GM18907 (cell line): Measurements from ENCODE around the gene GOSR1.
"Not testable (repeated sequence)": the region's sequence is repeated elsewhere in the genome, so short reads cannot be mapped to it uniquely, and the experiment has no call there.

Source experiments
- ATAC-seq: cut with Tn5 transposase; IDR thresholded peaks from one replicate; pipeline ENCODE4 v1.9.1; 2021; ENCODE audit warnings: mild to moderate bottlenecking, moderate library complexity; ENCODE audit not compliant: unreplicated experiment

The GOSR1 gene

DNA sequence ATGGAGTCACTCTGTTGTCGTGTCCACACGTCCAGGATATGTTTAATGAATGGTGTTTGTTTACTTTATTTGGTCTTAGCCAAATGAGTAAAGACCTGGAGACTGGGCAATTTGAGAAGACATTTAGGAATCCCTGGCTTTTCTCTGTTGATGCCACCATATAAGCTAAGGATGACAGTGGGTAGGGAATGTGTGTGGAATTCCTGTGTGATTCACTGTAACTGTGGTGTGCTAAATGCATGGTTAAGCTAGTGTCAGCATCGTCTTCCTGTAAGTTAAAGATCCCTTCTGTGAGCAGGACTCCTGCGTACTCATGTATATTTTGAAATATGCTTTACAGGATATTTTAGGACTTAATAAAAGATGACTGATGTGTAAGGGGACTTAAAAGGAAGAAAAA lies 26.4 kb downstream of the GOSR1 start:
- ATAC-seq, result no peak

DNA sequence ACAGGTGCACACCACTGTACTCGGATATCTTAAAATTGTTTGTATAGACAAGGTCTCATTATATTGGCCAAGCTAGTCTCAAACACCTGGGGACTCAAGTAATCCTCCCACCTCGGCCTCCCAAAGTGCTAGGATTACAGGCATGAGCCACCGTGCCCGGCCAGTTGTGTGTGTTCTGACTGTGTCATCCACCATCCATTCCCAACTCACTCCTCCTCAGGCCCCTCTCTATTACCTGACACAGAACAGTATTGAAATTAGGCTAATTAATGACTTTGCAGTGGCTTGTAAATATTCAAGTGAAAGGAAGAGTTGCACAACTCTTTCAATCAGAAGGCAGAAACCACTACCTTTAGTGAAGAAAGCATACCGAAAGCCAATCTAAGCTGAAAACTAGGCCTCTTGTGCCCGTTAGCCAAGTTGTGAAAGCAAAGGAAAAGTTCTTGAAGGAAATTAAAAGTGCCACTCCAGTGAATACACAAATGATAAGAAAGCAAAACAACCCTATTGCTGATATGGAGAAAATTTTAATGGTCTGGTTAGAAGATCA lies 28.7 kb downstream of the GOSR1 start:
- ATAC-seq, result no peak

DNA sequence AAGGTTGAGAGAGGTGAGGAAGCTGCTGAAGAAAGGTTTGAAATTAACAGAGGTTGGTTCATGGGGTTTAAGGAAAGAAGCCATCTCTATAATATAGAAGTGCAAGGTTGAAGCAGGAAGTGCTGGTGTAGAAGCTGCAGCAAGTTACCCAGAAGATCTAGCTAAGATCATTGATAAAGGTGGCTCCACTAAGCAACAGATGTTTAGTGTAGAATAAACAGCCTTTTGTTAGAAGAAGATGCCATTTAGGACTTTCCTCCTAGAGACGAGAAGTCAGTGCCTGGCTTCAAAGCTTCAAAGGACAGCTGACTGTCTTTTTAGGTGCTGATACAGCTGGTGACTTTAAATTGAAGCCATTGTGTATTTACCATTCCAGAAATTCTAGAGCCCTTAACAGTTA lies 29.3 kb downstream of the GOSR1 start:
- ATAC-seq, result no peak

DNA sequence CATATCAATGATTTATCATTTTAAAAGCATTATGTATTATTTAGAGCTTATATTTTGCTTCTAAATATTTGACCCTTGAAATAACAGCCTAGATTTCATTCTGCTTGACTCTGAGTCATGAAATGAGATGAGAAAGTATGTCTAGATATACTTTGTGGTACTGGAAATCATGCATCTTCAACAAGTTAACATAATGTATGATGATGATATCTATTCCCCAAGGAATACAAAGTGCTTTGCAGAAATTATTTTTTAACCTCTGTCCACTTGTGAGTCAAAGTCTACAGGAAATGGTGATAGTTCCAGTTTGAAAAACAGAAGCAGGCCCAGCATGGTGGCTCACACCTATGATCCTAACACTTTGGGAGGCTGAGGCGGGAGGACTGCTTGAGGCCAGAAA lies 36.1 kb downstream of the GOSR1 start:
- no peak for ATAC-seq

DNA sequence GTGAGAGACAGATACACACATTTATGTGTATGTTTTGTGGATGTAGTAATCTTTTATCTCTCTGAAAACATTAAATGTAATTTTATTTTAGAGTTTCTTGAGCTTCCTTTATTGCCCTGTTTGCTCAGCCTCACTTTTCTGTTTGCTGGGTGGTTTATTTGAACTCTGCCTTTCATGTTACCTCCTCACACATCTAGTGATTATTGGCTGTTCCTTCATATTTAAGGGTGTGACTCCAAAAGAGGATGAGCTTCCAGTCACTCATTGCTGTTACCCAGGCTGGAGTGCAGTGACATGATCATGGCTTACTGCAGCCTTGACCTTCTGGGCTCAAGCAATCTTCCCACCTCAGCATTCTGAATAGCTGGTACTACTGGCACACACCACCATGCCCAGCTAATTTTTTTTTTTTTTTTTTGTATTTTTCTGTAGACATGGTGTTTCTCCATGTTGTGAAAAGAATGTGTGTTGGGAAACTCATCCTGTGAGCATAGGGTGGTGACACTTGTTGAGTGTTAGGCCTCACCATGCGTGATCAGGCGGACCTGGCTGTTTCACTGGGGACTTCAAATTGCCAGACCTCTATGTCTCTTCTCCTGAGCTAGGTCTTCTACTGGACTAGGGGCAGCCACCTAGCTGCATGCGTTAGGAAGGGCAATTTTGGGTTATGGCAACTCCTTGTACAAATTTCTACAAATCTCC lies 37.8 kb downstream of the GOSR1 start:
- no peak for ATAC-seq

DNA sequence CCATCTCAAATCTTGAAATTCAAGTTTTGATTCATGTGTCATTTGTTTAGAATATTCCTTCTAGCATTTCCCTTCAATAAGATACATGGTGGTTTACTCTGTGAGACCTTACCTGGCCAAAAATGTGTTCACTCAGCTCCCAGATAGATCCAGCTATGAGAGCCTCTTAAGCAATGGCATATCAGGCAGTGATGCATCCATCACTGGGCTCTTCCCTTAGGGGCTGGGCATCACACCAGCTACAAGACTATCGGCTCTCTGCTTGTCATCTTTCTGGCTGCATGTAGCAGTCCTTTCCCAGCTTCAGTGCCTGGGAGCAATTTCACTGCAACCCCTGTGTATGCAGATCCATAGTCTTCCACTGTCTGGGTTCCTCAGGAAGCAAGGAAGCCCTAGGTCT lies 40.6 kb downstream of the GOSR1 start:
- no peak for ATAC-seq

DNA sequence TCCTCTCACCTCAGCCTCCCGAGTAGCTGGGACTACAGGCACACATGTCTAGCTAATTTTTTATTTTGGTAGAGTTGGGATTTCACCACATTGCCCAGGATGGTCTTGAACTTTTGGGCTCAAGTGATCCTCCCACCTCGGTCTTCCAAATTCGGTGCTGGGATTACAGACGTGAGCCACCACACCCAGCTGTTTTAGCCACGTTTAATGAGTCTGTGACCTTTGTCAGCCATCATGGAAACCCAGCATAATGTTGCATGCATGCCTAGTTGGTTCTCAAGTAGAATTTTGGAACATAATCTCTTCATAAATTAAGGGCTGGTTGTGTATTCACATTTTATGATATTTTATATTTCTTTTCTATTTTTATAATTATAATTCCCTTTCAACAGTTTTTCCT lies 42.0 kb downstream of the GOSR1 start:
- ATAC-seq, result no peak

DNA sequence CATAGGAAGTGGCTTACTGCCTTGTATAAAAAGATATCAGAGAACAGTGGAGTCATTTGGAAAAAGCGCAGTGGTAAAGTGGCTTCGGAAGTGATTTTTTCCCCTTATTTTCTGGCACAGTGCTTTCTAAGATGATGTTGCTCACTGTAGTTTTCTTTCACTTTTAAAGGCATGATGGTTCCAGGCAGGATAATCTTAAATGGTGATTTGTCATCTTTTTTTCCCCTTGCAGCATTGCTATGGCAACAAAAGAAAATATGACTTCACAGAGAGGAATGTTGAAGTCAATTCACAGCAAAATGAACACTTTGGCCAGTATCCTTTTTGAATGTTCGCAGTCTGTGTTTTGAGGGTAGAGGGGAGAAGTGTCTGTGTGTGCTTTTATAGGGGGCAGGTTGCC lies 42.5 kb downstream of the GOSR1 start:
- ATAC-seq, result no peak

DNA sequence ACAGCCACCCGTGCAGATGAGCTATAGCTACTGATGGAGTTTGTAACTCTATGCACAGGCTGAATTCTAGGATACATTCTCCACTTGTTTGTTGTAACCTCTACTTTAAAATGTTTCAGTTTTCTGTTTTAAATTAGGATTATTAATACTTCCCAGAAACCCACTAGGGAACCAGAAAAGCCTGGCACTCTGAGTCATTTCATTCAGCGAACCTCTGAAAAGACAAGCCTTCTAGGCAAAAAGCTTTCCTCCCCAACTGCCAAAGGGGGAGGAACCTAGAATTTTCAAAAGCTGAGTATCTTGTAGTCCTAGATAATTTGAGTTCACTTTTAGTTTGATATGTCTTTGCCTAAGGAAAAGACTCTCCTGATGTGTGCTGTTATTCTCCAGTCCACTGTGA lies 43.2 kb downstream of the GOSR1 start:
- no peak for ATAC-seq

DNA sequence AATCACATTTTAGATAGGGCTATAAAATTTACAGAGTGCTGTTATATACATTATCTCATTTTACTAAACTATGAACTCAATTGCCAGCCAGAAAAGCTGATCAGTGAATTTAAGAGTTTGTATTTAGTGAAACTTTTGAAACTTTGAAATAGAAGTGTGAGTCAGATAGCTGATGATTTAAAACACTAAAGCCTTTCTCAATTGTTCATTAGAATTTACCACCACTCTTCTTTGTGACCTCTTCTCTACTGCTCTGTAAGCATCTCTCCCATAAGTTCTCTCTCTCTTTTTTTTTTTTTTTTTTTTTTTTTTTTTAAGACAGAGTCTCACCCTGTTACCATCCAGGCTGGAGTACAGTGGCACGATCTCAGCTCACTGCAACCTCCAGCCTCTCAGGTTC lies 43.7 kb downstream of the GOSR1 start:
- no peak for ATAC-seq

DNA sequence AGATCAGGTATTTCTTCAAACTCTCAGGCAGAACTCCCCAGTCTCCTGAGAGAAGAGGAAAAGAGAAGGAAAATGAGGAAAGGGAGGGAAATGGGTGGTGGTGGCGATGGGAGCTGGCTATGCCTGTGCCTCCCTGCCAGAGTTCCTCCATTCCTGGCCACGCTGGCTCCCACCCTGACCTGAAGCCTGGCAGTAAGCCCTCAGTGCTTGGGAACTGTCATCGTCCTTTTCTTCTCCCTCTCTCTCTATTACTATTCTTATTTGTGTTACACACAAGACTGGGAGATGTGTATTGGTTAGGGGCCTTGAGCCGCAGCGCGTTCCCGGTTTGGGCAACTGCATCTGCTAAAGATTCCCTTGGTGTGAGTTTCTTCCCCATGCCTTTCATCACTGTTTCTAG lies 44.6 kb downstream of the GOSR1 start:
- no peak for ATAC-seq

DNA sequence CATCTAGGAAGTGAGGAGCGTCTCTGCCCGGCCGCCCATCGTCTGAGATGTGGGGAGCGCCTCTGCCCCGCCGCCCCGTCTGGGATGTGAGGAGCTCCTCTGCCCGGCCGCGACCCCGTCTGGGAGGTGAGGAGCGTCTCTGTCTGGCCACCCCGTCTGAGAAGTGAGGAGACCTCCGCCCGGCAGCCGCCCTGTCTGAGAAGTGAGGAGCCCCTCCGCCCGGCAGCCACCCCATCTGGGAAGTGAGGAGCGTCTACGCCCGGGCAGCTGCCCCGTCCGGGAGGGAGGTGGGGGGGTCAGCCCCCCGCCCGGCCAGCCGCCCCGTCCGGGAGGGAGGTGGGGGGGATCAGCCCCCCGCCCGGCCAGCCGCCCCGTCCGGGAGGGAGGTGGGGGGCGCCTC lies 46.0 kb downstream of the GOSR1 start:
- ATAC-seq, result not testable (repeated sequence)

DNA sequence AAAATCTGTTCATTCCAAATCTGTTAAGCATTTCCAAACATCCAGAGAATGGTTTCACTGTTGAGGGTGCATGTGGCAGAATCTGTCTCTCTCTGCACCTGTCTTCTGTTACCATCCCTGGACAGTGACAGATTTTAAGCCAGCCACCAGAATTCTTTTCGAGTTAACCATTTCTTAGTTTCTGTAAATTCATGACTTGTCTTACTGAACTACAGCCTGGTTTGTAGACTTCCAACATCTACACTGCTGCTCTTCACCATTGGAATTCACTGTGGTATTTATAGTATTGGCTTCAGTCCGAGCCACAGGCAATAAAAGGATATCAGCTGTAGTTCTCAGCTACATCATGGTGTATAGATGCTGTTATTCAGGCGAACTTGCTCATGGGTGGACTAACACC lies 47.6 kb downstream of the GOSR1 start:
- no peak for ATAC-seq

DNA sequence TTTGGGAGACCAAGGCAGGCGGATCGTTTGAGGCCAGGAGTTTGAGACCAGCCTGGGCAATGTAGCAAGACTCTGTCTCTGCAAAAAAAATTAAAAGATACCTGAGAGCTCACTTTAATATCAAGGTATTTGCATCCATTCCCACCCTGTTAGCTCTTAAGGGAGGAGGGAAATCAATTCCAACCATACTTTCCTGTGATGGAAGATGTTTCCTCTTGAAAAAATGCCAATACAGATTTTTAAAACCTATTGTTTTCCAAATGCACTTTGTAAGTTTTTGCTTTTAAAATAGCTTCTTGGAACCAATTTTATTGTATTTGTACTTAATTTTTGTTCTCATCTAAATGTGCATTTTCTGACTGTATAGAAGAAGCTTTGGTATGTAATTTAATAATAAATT lies 49.2 kb downstream of the GOSR1 start:
- no peak for ATAC-seq

DNA sequence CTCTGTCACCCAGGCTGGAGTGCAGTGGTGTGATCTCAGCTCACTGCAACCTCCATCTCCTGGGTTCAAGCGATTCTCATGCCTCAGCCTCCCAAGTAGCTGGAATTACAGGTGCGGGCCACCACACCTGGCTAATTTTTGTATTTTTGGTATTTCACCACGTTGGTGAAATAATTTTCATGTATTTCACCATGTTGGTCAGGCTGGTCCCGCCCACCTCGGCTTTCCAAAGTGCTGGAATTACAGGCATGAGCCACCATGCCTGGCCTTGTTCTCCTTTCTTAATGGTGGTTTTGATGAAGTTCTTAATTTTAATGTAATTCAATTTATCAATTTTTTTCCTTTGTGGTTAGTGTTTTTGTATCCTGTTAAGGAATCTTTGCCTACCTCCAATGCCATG lies 51.5 kb downstream of the GOSR1 start:
- not testable (repeated sequence) for ATAC-seq

DNA sequence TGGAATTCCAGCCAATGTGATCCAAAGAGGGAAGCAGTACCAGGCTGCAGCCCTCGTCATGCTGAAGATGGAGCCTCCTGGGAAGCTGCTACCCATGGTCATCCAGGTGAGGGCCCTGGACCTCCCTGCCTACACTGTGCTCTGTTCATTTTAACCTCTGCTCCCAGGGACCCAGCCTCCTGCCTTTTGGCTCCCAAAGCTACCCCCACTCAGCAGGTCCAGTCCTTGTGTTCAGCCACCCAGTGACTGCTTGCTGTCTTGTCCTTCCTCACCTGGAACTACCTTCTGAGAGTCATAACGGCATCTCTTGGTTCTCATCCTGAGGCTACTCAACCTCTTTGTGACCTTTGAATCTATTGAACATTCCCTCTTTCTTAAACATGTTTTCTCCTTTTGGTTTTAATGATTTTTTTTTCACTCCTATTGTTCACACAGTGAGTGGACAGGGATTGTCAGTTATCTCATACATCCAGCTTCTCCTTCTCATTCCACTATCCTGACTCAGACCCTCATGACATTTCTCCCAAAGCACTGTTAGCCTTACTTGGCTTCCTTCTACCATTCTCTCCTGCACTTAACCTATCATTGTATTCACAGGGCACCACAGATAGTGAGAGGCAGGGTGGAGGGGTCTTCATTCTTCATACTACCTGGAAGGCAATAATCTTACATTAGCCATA lies 53.3 kb downstream of the GOSR1 start:
- no peak for ATAC-seq

DNA sequence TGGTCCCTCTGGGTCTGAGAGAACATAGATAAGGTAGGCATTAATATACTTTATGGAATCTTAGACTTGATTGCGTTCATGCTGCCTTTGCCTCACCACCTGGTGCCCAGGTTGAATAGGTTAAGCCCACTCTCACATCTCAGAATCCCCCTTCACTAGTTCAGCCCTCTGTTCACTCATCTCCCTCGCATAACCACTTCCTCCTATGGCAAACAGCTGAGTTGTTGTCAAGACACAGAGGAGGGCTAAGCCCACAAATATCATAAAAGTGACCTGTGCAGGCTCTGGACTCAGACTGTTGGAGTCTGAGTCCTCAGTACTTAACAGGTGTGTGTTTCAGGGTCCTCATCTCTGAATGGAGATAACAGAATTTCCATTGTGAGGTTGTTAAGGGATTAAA lies 55.7 kb downstream of the GOSR1 start:
- no peak for ATAC-seq

DNA sequence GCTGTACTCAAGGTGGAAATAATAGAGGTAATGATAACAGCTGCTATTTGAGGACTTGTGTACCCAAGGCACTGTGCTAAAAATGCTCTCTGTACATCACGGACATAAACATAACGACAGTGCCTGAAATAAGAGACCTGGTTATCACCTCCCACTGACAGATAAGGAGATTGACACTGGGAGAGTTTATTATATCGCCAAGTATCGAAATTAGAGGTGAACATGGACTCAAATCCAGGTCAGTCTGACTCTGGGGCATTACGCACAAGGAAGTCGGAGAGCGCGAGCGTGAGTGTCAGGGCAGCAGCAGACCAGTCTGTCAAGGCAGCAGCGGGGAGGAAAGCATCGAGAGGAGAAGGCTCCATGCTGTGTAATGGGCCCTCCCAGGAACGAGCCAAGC lies 57.1 kb downstream of the GOSR1 start:
- ATAC-seq, result no peak

DNA sequence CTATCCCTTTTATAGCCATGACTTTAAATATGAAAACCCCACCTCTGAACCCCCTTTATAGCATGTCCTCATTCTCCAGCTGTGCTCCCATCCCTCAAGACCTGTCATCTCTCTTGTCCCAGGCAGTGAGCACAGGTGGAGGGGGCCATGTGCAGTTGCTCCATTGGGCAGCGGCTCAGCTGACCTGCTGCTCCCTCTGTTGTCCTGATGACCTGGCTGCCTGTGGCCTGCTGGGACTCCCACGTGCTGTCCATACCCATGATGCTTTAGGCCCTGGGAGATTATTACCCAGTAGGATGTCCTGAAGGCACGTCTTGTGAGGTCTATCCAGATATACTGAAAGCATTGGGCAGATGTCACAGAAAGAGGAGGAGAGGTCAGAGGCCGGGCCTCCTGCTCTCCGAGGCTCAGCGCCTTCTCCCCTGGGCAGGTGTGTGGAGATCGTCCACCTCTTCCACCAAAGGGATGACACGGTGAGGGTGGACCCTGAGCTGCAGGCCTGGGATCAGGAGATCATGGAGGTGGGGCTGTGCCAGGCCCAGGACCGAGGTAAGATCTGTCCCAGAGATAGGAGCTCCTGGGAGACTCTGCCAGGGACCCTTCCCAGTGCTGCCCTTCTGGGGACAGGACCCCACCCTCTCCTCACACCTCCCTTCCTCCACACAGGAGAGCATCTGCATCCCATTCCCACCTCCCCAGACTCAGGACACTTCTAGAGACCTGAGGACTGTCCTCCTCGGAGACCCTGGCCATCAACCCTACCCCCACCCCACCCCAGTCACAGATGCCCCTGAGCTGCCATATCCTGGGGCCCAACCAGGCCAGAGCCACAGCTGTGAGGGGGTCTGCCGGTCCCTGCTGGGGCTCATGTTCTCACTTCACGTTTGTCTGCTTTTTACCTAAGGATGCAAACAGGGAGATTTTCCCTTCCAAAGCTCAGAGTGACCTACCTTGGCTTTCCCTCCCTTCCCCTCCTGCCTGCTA lies 58.0 kb downstream of the GOSR1 start:
- ATAC-seq, result no peak

DNA sequence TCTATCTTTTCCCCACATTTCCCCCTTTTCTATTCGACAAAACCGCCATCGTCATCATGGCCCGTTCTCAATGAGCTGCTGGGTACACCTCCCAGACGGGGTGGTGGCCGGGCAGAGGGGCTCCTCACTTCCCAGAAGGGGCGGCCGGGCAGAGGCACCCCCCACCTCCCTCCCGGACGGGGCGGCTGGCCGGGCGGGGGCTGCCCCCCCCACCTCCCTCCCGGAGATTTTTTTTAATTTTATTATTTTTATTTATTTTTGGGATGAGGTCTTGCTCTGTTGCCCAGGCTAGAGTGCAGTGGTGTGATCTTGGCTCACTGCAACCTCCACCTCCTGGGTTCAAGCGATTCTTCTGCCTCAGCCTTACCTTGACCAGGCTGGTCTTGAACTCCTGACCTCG lies 59.6 kb downstream of the GOSR1 start:
- not testable (repeated sequence) for ATAC-seq

DNA sequence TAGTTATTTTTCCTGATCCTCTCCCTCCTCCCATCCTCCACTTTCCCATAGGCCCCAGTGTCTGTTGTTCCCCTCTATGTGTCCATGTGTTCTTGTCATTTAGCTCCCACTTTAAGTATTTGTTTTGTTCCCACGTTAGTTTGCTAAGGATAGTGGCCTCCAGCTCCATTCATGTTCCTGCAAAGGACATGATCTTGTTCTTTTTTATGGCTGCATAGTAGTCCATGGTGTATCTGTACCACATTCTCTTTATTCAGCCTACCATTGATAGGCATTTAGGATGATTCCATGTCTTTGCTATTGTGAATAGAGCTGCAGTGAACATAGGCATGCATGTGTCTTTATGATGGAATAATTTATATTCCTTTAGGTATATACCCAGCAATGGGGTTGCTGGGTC lies 60.5 kb downstream of the GOSR1 start:
- ATAC-seq, result not testable (repeated sequence)
